GM18498 (cell line): Measurements from ENCODE around the gene SHROOM2.
"Not testable (repeated sequence)": the region's sequence is repeated elsewhere in the genome, so short reads cannot be mapped to it uniquely, and the experiment has no call there.

ENCODE experiments used
- ATAC-seq: cut with Tn5 transposase; IDR thresholded peaks from one replicate; pipeline ENCODE4 v1.9.1; 2021; ENCODE audit warnings: mild to moderate bottlenecking, moderate library complexity; ENCODE audit not compliant: unreplicated experiment

Gene SHROOM2

DNA sequence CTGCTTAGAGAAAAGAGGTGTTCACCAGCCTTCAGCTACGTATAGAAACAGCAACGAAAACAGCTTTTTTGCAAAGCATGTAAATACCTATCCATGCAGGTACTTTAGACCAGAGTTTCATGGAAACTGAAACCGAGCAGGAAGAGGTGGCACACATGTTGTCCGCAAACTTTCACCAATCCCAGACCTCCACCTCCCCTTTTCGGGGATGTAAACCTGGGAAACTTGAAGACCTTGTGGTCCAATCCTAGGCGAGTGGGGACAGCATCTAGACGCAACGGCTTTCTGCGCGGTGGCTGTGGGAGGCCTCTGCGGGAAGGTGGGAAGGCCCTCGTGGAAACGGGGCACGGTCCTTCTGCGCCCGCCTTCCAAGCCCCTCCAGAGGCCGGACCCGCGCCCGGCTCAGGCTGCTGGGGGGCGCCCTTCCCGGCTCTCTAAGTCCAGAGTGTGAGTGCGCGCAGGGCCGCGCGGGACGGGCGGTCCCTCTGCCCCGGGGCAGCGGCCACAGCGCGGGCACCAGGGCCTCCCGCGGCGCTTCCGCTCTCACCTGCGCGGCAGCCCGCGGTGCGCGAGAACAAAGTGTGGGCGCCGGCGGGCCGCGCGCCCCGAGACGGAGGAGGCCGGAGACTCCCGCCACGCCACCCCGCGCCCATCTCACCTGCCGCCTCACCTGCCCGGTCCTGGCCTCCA, 830 bp upstream of the SHROOM2 start:
- ATAC-seq: no peak

DNA sequence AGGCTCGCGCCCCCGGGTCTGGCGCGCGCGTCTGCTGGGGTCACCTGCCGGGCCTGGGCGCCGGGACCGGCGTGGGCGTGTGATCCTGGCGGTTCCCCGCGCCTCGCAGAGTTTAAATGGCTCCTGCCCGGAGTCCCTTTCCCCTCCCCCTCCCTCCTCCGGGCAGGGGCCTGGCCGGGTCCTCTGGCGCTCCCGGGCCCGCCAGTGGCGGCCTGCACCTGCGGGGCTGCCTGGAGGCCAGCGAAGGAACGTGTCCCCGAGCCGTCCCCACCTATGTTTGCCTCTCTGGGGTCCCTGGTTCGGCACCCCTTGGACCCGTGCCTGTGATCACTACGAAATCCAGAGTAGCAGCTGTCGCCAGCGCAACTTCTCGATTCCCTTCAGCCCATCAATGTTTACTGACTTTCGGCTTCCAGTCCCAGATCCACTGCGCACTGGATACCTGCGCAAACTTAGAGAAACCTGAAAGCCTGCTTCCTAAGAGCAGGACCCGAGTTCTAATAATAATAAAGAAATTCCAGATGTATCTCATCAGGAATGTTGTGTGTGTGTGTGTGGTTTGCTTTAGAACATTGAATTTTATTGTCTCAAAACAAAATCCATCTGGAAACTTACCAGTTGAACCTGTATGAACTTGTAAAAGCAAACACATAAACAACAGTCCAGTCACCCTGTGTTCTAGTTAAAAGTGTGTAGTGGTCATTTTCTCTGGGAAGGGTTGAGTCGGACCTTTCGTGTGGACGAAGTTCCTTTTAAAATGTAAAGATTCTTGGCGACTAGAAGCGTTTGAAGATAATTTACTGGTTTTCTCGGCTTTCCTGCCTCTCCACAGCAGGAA, 788 bp downstream of the SHROOM2 start:
- no peak for ATAC-seq

GRCh38 chrX:9788911-9789310, 2.7 kb downstream of the SHROOM2 start:
- no peak for ATAC-seq

GRCh38 chrX:9789555-9789954, 3.3 kb downstream of the SHROOM2 start:
- ATAC-seq: no peak

DNA sequence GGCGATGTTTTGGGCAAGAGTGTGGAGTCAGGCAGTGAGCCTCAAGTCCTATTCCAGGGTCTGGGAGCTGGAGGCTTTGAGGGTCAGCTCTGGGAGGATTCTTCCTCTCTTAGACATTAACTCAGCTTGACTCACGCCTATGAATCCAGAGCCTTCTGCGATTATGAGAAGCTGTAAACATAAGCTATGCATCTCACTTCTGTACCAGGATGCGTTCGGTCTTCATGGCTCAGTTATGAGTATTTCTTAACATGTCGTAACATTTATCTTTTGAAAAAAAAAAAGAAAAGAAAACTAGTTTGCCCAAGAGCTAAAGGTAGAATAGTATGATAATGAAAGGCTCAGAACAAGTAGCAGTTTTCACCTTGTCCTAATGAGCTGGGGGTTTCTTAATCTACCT, 4.6 kb downstream of the SHROOM2 start:
- no peak for ATAC-seq

DNA sequence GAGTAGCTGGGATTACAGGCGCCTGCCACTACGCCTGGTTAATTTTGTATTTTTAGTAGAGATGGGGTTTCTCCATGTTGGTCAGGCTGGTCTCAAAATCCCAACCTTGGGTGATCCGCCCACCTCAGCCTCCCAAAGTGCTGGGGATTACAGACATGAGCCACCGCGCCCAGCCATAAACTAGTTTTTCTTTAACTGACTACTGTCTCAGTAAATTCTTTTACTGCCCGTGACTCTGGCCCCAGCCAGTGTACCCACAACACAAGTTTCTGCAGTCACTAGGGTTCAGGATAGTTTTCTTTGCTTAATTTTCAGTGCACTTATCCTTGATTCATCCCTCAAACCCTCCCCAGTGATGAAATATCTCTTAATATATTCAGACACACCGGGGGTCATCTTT, 8.3 kb downstream of the SHROOM2 start:
- no peak for ATAC-seq

DNA sequence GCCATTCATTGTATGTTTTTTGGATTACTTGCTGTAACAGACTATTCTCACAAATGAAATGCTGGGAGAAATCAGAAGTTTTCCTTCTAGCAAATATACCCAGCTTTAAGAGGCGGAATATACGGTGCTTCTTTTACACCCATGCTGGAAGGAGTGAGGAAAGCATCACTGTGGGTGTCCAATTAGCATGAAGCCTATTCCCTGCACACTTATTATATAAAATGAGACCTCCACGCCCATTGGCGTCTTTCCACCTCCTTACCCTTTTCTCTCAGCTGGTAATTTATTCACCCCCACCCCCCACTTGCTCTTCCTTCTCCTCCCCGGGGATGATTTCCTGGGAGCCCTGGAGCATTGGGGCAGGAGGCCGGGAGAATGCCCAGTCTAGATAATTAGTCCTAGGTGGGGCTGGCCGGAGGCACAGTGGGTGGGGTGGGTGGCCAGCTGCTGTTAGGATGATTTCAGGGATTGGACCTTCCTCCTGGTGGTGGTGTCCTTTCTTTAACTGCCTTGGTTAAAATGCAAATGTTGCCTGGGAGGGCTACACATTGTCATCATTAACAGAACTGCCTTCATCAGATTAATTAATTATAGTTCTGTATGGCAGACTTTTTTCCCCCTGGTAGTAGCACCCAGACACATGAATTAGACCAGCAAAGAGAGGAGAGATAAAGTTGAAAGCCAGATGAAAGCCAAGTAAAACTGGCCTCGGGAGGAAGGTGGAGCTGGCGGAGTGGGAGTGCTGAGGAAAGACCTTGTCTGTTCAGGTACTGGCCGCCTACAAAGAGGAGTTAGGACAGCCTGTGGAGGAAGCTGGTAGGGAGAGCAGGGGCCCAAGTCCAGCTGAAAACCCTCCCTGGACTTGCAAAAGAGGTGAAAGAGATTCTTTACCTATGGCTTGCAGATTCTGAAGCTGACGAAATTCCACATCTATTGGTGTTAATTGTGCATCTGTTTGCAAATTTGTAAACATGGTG, 11.4 kb downstream of the SHROOM2 start:
- no peak for ATAC-seq

DNA sequence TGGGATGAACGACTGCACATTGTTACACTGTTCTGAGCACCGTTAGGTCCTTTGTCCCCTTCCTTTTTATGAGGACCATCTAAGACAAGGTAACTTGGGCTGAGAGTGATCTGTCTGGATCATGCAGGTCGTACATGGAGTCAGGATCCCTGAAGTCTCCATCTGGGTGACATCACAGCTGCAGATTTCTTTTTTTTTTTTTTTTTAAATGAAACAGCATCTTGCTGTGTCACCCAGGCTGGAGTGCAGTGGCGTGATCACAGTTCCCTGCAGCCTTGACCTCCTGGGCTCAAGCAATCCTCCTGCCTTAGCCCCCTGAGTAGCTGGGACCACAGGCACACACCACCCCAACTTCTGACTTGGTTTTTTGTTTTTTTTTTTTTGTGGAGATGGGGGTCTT, 16.5 kb downstream of the SHROOM2 start:
- no peak for ATAC-seq

- ATAC-seq: no peak
Measured at GRCh38 chrX:9804444-9804843, 18.2 kb downstream of the SHROOM2 start.

DNA sequence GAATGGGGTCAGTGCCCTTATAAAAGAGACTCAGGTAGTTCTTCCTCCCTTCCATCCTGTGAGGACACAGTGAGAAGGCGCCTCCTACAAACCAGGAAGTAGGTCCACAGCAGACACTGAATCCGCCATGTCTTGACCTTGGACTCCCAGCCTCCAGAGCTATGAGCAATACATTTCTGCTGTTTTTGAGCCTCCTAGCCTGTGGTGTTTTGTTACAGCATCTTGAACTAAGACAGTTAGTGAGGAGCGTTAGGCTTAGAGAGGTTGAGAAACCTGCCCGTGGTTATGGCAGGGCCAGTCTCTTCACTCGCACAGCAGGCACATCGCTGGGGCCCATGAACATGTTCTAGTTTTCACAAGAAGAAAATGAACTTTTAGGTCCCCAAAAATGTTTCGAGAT, 19.7 kb downstream of the SHROOM2 start:
- no peak for ATAC-seq

GRCh38 chrX:9807355-9808182, 21.3 kb downstream of the SHROOM2 start:
- ATAC-seq: no peak

DNA sequence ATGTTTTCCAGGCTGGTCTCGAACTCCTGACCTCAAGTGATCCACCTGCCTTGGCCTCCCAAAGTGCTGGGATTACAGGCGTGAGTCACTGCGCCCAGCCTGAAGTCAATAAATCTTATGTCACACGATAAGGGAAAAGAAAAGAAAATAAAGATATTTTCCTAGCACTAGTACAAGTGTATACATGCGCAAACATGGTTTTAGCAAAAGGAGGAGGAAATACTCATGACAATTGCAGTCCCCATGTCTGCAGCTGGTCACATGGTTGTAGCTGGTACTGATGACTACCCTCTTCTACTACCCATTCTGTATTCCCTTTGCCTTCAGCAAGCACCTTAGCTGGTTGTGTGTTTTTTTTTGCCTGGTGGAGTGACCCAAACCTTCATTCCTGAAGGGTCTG, 23.6 kb downstream of the SHROOM2 start:
- ATAC-seq: not testable (repeated sequence)

- not testable (repeated sequence) for ATAC-seq
Measured at GRCh38 chrX:9811086-9811485, 24.9 kb downstream of the SHROOM2 start.

- ATAC-seq: no peak
Measured at GRCh38 chrX:9816084-9816700, 30.0 kb downstream of the SHROOM2 start.

DNA sequence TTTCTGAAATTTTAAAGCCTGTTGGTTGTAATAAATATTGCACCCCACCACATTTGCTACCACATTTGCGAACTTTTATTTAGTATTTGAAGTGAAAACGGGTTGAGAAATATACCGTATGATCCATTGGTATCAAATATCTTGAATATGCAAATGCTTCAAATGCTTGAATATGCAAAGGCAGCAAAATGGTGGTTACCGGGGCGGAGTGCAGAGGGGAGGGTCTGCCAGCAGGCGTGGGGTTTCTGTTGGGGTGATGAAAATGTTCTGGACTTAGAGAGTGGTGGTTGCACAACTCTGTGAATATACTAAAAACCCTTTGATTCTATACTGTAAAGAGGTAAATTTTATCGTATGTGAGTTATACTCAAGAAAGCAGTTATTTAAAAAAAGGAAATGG, 35.3 kb downstream of the SHROOM2 start:
- no peak for ATAC-seq

DNA sequence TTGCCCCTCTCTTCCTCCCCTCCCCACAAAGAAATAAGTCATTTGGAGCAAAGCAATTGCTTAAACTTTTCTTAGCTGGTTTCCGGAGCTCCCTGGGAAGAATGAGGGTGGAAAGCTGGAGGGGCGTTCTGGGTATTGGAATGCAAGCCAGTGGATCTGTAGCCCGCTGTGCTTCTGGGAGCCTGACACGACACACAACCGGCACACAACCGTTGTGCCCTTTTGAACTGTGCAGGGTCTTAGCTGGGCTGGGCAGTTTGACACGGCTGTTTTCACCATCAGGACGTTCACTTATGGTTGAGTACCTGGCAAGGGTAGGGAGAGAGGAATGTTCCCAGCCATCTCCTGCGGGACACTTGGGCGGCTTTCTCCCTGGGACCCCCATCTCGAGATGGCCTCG, 38.3 kb downstream of the SHROOM2 start:
- ATAC-seq: no peak

- no peak for ATAC-seq
Measured at GRCh38 chrX:9825129-9825790, 39.0 kb downstream of the SHROOM2 start.

GRCh38 chrX:9825966-9826365, 39.7 kb downstream of the SHROOM2 start:
- ATAC-seq: no peak
